Fibroblast of pulmonary artery (primary cell): ENCODE results near the gene HP1BP3.
"Not testable (repeated sequence)": the region's sequence is repeated elsewhere in the genome, so short reads cannot be mapped to it uniquely, and the experiment has no call there.

Source experiments
- DNase-seq: peaks from one replicate; pipeline ENCODE4 v3.0.0-alpha.2; 2010; ENCODE audit warnings: low read depth
- H3K4me3 ChIP-seq: replicated peaks from 2 replicates; pipeline ENCODE4 v1.5.1; 2011; ENCODE audit warnings: low read depth, mild to moderate bottlenecking, control low read depth, low read length, moderate library complexity
- CTCF ChIP-seq: IDR thresholded peaks from 2 replicates; pipeline ENCODE4 v1.5.1; 2011; ENCODE audit warnings: mild to moderate bottlenecking, control low read depth, low read length, inconsistent platforms; ENCODE audit errors: missing control alignments

HP1BP3 gene

GRCh38 chr1:20792196-20792595, 5.1 kb upstream of the HP1BP3 start:
- no peak for TF ChIP-seq CTCF
- no peak overlapping the region for H3K4me3 ChIP-seq
- DNase-seq = peak; percentile 88

GRCh38 chr1:20790785-20791184, 3.7 kb upstream of the HP1BP3 start:
- TF ChIP-seq CTCF = no peak
- DNase-seq = no peak
- H3K4me3 ChIP-seq = no peak overlapping the region

GRCh38 chr1:20789598-20789997, 2.5 kb upstream of the HP1BP3 start:
- DNase-seq, H3K4me3 ChIP-seq: not testable (repeated sequence)

GRCh38 chr1:20787840-20788795, 1.0 kb upstream of the HP1BP3 start:
- TF ChIP-seq CTCF = no peak
- DNase-seq = peak; percentile 67
- peak overlapping the region; percentile 96 for H3K4me3 ChIP-seq

- peak; percentile 94 for DNase-seq
- TF ChIP-seq CTCF = no peak
- peak overlapping the region; percentile 96 for H3K4me3 ChIP-seq
These were observed 666 bp downstream of the HP1BP3 start for GRCh38 chr1:20786253-20787028.

GRCh38 chr1:20785907-20786252, 1.2 kb downstream of the HP1BP3 start:
- DNase-seq = peak; percentile 5
- H3K4me3 ChIP-seq = peak overlapping the region; percentile 96
- no peak for TF ChIP-seq CTCF

GRCh38 chr1:20775700-20776099, 11.4 kb downstream of the HP1BP3 start:
- no peak for TF ChIP-seq CTCF
- DNase-seq = no peak
- H3K4me3 ChIP-seq = no peak overlapping the region
